ENCODE measurements around the gene ALDH4A1.

Gene ALDH4A1

DNA sequence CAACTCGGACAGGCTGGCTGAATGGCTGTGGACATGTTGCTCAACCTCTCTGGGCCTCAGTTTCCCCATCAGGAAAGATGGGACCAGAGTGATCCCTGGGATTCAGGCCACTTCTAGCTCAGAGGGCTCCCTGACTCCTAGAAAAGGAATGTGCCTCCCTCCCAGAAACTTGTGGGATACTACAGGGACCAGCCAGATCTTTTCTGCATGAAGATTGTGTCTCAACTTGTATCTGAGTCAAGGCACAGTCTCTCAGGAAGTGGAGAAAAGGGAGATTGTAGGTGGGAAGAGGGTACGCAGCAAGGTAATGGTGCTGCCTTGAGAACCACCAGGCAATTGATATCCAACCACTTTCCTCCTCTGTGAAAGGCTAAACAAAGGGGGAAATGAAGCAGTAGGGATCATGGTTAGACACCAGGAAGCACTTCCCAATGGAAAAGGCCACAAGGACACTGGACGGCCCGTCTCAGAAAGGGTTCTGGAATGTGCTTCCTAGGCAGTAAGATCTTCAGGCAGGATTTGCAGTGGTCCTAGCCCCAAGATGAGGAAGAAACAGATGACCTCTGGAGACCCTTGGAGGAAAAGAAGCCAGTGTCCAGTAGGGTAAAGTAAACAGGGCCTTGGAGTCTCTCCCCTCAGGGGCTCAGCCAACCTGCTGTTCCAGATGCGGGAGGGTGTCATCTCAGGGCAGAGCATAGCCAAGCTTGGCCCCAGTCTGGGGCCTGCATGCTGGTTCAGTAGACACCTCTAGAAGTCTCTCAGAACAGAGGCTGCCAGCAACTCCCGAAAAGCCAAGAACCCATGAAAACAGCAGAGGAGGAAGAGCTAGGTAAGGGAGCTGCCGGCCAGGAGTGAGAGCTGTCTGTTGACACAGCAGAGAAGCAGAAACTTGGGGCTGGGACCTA lies 37.3 kb upstream of the ALDH4A1 start:
- DNase-seq, result peak in 1 of 56 donors; percentile 17

DNA sequence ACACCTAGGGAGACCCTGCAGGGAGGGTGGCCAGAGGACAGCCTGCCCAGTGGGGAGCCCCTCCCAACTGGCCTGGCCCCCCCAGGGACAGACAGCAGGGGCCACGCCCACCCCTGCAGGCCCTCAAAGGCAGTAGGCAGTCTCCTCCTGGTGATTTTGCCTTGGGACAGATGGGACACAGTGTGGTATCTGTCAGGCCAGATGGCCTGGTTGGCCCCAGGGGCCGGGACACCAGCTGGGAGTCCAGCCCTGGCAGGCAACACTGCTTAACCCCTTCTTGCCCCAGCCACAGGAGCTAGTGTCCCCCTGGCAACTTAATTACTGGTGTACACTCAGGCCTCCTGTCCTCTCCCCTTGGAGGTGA lies 36.3 kb upstream of the ALDH4A1 start:
- peak in 40 of 56 donors; percentile 11 to 77 (median 45) for DNase-seq

DNA sequence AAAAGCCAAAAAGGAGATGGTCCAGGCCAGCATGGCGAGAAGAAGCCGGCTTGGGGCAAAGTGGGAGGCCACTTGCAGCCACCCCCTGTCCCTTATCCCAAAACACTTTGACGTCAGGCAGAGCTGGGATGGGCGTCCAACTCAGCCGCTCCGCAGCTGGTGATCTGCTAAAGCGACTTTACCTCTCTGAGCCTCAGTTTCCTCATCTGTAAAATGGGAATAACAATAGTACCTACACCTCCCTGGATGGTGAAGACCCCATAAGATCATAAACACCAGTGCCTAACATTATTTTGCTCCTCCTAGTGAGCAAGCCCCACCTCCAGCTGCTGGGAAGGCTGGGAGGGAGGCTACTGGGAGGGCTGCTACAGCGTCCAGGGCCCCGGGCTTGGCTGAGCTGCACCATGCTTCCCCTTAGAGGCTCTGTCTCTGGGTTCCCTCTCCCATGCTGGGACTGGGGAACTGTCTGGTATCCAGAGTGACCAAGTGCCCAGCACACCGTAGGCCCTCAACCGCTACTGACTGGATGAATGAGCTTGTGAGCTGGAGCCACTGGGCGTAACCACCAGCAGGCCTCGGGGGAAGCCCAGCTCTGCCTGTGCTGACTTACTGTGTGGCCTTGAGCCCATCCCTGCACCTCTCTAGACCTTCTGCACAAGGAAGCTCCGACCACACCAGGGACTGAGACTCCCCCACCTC lies 35.8 kb upstream of the ALDH4A1 start:
- peak in 2 of 56 donors; percentile 37 to 47 for DNase-seq

DNA sequence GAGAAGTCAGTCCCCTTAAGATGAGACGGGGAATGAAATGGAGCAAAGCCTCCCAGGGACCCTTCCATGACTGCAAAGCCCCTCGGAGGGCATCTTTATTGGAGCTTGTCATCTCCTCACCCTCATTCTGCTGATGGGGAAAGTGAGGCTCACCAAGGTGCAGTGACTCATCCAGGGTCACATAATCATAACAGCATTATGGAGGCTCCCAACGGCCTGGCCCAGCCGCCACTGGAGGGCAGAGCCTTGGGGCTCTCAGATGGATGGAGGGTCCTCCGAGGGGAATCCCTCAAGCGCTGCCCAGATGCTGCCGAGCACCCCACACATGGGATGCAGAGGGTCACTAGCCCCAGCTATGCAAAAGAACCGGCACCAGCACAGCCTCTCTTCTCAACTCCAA lies 35.2 kb upstream of the ALDH4A1 start:
- no peak for DNase-seq

DNA sequence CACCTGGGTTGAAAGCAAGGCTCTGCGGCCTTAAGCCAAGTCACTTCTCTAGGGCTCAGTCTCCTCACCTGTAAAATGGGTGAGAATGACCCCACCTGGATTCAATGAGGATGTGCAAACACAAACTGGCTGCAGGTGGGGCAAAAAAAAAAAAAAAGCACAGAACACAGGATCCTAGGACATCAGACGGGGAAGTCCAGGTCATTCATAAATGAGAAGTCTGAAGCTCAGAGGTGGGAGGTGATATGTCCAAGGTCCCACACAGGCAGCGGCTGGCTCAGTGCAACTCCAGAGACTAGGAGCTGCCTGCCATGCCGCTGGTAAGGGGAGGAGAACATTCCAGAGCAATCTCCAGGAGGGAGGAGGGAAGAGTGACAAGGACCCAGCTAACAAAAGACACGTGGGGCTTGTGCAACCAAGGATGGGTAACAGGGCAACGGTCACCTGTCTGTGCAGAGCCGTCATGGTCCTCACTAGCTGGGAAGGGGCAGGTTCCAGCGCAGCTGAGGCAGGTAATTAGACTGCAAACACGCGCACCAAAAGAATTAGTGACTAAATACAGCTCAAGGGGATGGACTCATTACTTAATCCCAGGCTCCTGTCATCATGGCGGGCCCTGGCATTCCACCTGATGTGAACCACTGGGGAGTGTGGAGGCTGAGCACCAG lies 34.6 kb upstream of the ALDH4A1 start:
- no peak for DNase-seq

DNA sequence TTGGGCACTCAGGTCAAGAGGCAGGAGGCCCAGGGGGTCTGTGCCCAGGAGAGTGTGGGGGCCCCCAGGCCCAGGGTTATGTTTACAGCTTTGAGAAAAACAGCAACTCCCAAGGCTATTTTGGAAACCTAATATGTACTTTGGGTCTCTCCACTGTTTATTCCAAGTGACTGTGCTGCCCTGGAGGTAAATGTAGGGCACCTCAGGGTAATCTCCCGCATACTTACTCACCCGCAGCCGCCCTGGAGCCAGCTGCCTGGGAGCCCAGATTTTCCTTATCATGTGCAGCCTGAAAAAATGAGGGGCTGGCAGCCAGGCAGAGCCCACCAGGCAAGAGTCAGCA lies 34.1 kb upstream of the ALDH4A1 start:
- no peak for DNase-seq

DNA sequence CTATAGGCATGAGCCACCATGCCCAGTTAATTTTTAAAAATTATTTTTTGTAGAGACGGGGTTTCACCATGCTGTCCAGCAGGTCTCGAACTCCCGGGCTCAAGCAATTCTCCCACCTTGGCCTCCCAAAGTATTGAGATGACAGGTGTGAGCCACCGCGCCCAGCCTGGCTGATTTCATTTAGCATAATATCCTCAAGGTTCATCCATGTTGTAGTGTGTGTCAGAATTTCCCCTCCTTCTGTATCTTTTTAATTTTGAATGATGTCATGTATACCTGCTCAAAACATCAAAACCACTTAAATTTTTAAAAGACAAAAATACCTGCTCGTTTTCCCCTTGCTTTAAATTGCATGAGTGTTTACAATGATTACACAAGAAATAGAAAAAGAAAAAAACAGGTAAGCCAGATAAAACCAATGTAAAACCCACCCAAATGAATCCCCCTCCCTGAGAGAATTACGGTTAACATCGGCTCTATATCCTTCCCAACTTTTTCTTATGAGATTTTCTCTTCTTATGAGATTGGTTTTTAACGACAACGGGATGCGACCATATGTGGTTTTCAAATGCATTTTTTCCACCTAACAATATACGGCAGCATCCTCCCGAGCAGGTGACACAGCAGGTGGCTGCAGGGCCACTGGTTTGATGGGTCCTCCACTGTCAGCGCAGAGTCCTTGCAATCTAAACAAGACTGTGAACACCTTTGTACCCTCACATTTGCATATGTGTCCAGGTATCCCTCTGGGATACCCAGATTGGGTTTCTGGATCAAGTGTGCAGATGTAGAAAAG lies 32.0 kb upstream of the ALDH4A1 start:
- DNase-seq, result no peak

DNA sequence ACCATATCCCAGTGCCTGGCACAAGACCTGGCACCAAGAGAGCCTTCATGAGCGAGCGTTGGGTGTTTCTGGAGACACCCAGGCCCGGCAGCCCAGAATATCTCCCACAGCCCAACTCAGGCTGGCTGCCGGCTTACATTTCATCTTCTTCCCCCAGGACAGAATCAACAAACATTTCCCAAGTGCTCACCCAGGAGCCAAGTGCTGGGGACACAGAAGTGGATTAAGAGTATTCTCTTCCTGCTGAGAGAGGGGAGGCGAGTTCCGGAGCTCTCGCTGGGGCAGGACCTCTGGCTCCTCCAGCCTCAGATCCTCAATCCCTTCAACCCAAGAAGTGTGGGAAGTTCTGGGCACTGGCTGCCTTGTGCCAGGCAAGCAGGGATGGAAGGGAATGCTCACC lies 30.5 kb upstream of the ALDH4A1 start:
- no peak for DNase-seq

DNA sequence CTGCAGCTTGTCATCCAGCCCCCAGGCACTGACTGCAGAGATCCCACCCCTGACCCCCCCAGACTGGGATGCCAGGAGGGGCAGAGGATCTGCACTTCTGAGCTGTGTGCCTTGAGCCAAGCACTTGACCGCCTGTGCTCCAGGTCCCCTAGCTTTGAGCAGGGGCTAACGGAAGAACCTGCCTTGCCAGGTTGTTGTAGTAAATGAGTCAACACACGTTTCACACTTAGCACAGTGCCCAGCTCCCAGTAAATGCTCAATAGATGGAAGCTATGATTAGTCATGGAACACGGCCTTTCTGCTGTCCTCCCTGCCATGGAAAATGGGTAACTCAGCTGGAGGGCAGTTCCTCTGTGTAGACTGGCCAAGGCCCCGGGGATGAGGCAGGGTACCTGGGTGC lies 30.0 kb upstream of the ALDH4A1 start:
- DNase-seq, result peak in 2 of 56 donors; percentile 24 to 34

DNA sequence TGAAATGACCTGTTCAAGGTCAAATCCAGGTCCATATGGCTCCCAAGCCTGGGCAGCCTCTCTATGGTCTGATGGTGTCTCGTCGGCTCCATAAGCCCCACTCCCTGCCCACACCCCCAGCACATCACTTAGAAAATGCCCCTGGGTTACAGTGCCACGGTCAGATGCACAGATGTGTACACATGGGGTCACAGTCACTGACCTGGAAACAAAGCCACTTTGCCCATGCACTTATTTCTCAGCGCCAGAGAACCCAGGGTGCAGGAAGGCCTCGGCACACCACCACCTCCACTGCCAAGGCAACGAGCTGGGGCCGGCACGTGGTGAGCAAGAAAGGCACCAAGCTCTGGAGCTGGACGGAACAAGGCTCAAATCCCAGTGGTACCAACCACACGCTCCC lies 29.4 kb upstream of the ALDH4A1 start:
- no peak for DNase-seq

DNA sequence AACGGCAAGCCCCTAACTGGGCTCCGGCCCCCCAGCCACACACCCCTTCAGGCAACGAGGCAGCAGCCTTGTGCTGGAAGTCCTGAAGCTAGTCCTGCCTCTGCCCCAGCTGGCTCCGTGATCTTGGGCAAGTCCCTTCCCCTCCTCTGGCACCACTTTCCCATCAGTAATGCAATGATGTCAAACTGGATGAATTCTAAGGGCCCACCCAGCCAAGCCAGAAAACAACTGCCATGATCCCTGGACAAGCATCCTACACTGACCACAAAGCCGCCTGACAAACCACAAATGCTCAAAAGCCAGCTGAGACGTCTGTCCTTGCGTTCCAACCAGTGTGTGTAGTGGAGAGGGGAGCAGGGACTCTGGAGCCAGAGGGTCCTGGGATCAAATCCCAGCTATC lies 27.3 kb upstream of the ALDH4A1 start:
- DNase-seq, result no peak

DNA sequence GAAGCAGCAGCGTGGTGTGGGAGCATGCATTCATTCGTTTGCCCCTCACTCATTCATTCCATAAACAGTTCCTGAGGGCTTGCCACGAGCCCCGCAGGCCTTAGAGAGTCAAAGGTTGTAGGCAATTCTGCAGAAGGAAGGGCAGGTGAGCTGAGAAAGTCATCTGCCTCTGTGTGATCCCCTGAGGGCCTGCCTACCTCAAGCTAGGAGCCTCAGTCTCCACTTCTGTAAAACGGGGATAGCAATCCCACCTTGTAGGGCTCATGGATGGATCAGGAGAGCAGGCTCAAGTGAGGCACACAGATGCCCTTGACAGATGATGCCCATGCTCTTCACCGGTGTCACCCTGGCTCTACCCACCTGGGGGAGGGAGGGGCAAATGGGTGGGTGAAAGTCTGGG lies 26.6 kb upstream of the ALDH4A1 start:
- no peak for DNase-seq

DNA sequence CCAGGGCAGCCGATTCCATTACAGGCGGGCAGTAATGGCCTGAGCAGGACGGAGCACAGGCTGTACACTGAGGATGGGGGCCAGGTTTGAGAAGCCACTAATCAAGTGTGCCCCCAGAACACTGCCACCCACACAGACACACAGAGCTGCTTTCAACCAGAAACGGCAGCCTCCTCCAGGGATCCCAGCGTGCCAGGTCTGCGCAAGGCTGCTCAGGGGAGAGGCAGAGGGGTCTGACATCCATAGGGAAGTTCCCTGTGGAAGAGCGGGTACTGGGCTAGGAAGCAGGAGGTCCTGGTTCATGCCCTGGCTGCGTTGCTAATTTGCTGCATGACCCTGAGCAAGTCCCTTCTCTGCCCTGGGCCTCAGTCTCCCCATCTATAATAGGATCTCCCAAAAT lies 26.1 kb upstream of the ALDH4A1 start:
- DNase-seq, result peak in 1 of 56 donors; percentile 15

DNA sequence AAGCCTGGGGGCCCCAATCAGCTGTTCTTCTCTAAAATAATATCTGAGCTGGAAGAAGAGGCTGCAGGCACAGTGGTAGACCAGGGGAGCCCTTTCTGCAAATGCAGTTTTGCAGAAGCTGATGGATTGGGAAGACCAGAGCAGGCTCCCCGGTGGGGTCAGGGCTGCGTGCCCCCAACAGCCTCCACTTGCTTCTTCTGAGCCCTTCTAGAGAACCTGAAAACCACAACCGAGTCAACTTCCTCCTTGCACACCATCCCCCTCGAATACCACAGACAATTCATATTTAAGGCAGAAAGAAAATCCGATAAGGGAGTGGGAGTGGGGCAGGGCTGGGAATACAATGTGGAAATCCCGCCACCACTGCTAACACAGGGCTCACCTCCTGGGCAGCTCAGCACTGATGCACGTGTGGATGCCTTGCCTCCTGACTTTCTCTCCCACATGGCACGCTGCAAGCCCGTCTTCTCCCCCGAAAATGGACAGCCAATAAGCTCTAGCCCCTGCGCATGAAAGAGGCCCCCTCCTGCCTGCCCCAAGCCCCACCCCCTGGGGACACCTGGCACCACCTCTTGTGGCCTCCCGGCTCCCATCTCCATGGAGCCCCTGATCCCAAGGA lies 25.4 kb upstream of the ALDH4A1 start:
- DNase-seq, result no peak

DNA sequence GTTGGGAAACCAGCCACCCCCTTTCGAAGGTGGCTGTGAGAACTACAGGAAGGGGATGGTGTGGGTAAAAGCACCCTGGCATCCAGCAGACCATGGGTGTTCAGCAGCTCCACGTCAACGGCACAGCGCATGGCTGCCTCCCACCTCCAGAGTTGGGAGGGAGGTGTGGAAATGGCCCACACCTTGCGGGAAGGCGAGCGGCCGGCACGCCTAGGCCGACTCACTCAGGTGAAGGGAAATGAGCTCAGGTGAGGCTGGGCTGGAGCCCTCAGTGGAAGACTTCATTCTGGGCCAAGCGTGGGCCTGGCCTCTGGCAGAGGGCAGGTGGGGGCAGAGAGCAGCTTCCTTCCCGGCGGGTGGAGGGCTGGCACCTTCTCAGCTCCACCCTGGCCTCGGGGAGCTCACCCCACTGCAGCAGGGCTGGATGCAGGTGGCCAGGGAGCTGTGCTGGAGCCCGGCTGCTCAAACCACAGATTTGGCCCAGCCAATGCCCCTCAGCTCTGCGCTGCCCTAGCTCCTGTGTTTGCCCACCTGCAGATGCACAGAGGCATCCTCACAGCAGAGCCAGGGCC lies 24.8 kb upstream of the ALDH4A1 start:
- DNase-seq, result no peak

DNA sequence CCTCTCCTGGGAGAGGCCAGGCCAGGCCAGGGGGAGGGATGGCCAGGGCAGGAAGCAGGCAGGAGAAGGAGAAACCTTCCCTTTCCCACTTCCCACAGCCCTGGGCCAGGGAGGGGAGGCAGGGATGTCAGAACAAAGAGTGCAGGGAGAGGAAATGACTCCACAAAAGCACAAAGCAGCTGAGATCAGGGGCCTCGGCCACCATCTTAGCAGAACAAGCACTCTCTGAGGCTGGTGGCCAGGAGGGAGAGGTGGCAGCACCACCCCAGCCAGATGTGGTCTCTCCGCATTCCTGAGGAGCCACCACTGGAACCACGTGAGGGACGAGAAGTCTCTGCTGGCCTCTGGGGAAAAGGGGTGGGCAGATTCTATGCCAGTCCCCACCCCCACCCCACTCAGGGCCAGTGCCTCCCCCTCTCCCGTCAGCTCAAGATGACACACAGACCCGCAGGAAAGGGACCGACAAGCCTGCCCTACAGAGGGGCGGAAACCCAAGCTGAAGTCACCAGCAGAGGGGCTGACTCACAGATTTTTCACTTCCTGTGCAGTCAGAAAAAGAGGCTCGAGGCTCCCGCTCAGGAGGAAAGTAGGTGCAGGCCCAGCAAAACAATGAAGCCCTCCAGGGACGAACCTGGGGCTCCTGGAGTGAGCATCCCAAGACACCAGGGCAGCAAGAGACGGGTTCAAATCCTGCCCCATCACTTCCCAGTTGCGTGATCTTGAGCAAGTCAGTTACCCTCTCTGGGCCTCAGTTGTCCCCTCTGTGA lies 24.1 kb upstream of the ALDH4A1 start:
- peak in 1 of 56 donors; percentile 37 for DNase-seq

DNA sequence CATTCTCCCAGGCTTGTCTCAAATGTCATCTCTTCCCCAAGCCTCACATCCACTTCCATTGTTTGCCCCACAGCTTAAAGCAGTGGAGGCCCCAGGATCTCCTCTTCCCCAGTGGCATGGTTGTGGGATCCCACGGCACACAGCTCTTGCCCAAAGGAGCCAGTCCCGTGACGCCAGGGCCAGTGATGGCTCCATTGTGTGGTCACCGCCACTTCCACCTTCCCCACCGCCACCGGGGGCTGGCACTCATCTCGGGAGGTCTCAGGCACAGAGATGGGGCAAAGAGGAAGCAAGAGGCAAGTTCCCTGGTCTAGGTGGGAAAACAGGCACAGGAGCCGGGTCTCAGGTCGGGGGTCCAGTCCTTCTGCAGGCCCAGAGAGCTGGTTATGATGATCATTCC lies 22.9 kb upstream of the ALDH4A1 start:
- no peak for DNase-seq

DNA sequence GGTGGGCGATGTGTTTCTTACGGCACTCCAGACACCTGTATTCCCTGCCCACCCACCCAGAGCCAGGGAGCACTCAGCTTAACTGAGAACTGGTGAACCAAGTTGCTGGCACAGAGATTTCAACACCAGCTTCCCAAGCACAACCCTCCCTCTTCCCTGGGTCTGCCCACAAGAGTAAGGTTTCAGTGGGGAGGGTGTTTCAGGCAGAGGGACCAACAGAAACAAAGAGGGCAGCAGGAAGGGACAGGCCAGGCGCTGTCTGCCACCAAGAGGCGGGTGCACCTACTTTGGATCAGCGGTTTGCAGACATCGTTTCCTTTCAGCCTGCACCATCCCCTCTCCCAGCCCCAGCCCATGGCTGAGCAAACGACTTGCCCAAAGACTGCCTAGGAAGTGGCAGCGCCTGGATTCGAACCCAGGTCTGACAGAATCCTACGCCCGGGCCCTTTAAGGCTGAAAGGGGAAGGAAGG lies 21.9 kb upstream of the ALDH4A1 start:
- DNase-seq, result no peak

DNA sequence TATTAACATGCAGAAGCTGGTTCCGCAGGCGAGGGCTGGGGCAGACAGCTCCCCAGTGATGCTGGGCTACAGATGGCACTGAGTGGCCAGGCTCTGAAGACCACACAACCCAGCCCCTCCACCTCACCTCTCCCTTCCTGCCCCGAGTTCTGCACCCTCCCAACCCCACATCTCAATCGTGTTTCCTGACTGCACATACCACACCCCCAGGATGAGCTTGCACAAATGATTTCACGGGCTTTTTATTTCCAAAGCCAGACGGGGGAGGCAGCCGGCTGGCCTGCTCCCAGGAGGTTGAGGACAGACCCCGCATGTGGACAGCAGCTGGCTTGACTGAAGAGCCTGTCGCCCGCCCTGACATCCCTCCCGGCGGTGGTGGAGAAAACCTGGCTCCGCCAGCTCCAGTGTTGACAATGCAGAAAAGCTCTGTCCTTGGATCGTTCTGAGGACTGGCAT lies 21.4 kb upstream of the ALDH4A1 start:
- peak in 2 of 56 donors; percentile 30 to 32 for DNase-seq

Measured in nucleus accumbens (tissue), 56 donors.